ENCODE measurements around the gene GSG1L2. TPM values are rescaled to one million over a fixed set of nuclear protein-coding genes. Genes with fewer than 3 reads are reported as not detected.

The GSG1L2 gene
- polyA plus RNA-seq, 1 donor (not counting 4 experiments of a cell fraction or from before 2014, with no cell fraction given), result not detected

GRCh38 chr17:9801505-9801904 lies 20.4 kb downstream of the GSG1L2 start:
- dilution Hi-C loops (cut with MboI; ENCODE audit: extremely low pct_ligation_motif_present, low sequenced_read_pairs), result no loop called here
- no peak for DNase-seq (ENCODE audit: low read depth, low spot score)
- TF ChIP-seq EZH2 (IDR thresholded peaks at IDR 0.05; ENCODE audit: low read length) (no peak), CTCF (optimal IDR thresholded peaks at IDR 0.05 in 1 of 3, IDR thresholded peaks at IDR 0.05 in 1 of 3, conservative IDR thresholded peaks at IDR 0.05 in 1 of 3; ENCODE audit: extremely low read depth in 1 of 3, insufficient read depth in 2 of 3, low read length in 3 of 3) (no peak)

GRCh38 chr17:9798724-9799123 lies 23.2 kb downstream of the GSG1L2 start:
- Histone ChIP-seq H3K9me1 (ENCODE audit: control insufficient read depth, extremely low read depth, insufficient read depth, low read length) (no peaks in the 10 kb centered on the region), H3K79me2 (ENCODE audit: control insufficient read depth, insufficient read depth, low read length) (no peaks in the 10 kb centered on the region), H3K4me2 (ENCODE audit: control insufficient read depth, extremely low read depth, insufficient read depth, low read depth, low read length) (no peak overlapping the region), H3K9ac (ENCODE audit: control insufficient read depth, extremely low read depth, insufficient read depth, low read length) (no peak overlapping the region), H3K36me3 (ENCODE audit: control insufficient read depth in 2 of 2, extremely low read depth in 1 of 2, insufficient read depth in 2 of 2, low read length in 2 of 2) (no peaks in the 10 kb centered on the region), H4K20me1 (ENCODE audit: control insufficient read depth, extremely low read depth, insufficient read depth, low read length) (no peaks in the 10 kb centered on the region), H3K4me1 (ENCODE audit: control insufficient read depth, extremely low read depth, insufficient read depth, low read length) (no peaks in the 10 kb centered on the region), H3K4me3 (ENCODE audit: control insufficient read depth in 2 of 3, extremely low read depth in 1 of 3, insufficient read depth in 2 of 3, low read depth in 1 of 3, low read length in 3 of 3) (no peak overlapping the region), H3K9me3 (ENCODE audit: control insufficient read depth, low read depth, low read length) (no peaks in the 10 kb centered on the region), H3K27ac (ENCODE audit: control insufficient read depth, insufficient read depth, low read length) (no peak overlapping the region), H3K27me3 (ENCODE audit: control insufficient read depth, extremely low read depth, insufficient read depth, low read length) (no peaks in the 10 kb centered on the region), H2AFZ (ENCODE audit: control insufficient read depth, low read length) (no peak overlapping the region)
- FAIRE-seq, result no peak
- no peak for DNase-seq (ENCODE audit: low read depth, low spot score)
- TF ChIP-seq CTCF (optimal IDR thresholded peaks at IDR 0.05 in 1 of 3, IDR thresholded peaks at IDR 0.05 in 1 of 3, conservative IDR thresholded peaks at IDR 0.05 in 1 of 3; ENCODE audit: extremely low read depth in 1 of 3, insufficient read depth in 2 of 3, low read length in 3 of 3), result no peak
- no peak for TF ChIP-seq EZH2 (IDR thresholded peaks at IDR 0.05; ENCODE audit: low read length)
- dilution Hi-C loops (cut with MboI; ENCODE audit: extremely low pct_ligation_motif_present, low sequenced_read_pairs), result no loop called here

More at GRCh38 chr17:9801505-9801904, 20.4 kb downstream of the GSG1L2 start:
- Histone ChIP-seq H3K4me1 (ENCODE audit: control insufficient read depth, extremely low read depth, insufficient read depth, low read length) (no peaks in the 10 kb centered on the region), H3K79me2 (ENCODE audit: control insufficient read depth, insufficient read depth, low read length) (no peaks in the 10 kb centered on the region), H3K4me2 (ENCODE audit: control insufficient read depth, extremely low read depth, insufficient read depth, low read depth, low read length) (no peak overlapping the region), H2AFZ (ENCODE audit: control insufficient read depth, low read length) (no peak overlapping the region), H3K4me3 (ENCODE audit: control insufficient read depth in 2 of 3, extremely low read depth in 1 of 3, insufficient read depth in 2 of 3, low read depth in 1 of 3, low read length in 3 of 3) (no peak overlapping the region), H3K9me1 (ENCODE audit: control insufficient read depth, extremely low read depth, insufficient read depth, low read length) (no peaks in the 10 kb centered on the region), H3K27me3 (ENCODE audit: control insufficient read depth, extremely low read depth, insufficient read depth, low read length) (no peaks in the 10 kb centered on the region), H3K36me3 (ENCODE audit: control insufficient read depth in 2 of 2, extremely low read depth in 1 of 2, insufficient read depth in 2 of 2, low read length in 2 of 2) (no peaks in the 10 kb centered on the region), H4K20me1 (ENCODE audit: control insufficient read depth, extremely low read depth, insufficient read depth, low read length) (no peaks in the 10 kb centered on the region), H3K27ac (ENCODE audit: control insufficient read depth, insufficient read depth, low read length) (no peak overlapping the region), H3K9me3 (ENCODE audit: control insufficient read depth, low read depth, low read length) (no peaks in the 10 kb centered on the region), H3K9ac (ENCODE audit: control insufficient read depth, extremely low read depth, insufficient read depth, low read length) (no peak overlapping the region)
- no peak for FAIRE-seq

Measured in keratinocyte (primary cell).